Melanocyte of skin (primary cell): ENCODE measurements around the gene EIF5A. TPM values are rescaled to one million over a fixed set of nuclear protein-coding genes. Genes with fewer than 3 reads are reported as not detected.

ENCODE experiments used
- small RNA-seq, 2 donors: library from RNA; depleted of rRNA; stranded (forward); fragments of <200 nt; gene quantifications; one replicate each; pipeline ENCODE3, GENCODE V24; 2012
- total RNA-seq, 2 donors: library from RNA; depleted of rRNA; stranded (reverse); fragments of >200 nt; gene quantifications; 2 replicates each; pipeline ENCODE4 v1.2.3, GENCODE V29; 2012

The EIF5A gene
- total RNA-seq, result 100 to 1,000 TPM; 830 to 988 TPM

DNA sequence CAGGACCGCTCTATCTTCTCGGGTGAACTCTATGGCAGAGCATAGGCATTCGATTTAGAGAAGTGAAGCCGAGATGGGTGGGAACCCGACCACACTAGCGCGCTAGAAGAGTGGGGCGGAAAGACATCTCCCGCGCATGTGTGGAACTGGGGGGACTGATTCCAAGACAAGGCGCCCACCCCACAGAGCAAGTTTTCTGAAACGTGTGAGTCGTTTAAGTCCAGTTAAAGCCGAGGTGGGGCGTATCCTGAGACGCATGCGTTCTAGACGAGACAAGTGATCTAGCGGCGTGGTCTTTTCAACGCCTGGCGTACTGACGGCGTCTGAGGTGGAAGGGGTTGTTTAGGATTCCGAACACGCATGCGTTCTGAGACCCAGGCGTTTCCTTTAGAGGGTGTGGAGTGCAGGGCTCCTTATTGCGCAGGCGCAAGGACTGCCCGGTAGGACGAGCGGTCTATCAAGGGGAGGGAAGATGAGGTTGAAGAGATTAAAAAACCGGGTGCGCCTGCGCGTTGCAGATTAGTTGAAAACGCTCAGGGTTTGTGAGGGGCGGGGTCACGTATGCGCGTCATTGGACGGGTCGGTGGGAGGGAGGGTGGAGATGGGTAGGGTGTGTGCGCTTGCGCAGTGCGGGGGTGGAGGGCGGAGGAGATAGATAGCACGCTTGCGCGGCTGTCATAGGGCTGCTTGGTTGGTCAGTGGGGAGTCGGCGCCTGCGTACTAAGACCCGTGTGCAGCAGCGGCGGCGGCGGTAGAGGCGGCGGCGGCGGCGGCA, at the start of gene EIF5A:
TSS of gene EIF5A (plus strand) at position 718 of the 775 bp plus-strand sequence. CDS start 2,008 bp downstream, outside the sequence.

DNA sequence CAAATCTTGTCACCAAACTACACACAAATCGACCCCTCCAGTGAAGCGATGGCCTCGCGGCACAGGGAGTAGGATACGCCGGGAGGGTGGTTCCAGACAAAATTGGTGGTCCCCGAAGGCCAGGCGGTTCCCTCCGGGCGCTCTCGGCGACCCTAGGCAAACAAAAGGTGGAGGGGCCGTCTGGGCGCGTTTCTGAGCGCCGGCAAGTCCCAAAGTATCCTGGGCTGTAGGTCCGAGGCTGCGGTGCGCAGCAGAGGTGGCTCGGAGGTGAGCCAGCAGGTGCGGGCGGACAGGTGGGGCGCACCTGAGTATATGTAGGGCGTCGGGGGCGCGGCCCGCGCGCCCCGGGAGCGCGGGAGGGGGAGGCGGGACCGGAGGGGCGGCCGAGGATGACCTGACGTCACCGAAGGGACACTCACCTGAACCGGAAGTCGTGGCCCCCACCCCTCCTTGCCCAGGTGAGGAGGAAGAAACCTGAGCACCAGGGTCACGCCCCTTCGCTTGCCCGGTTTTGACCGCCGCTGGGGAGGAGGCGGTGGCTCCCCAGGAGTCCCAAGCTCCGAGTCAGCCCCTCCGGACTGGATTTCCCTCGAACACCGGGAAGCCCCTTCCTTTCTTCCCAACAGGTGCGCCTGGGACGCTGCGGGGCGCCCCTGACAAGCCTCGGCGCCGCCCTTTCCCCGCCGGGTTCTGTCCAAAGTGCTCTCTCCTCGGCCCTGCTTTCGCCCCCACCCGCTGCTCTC, 45.1 kb upstream of the EIF5A start, which contains the start of gene CLDN7:
TSS of gene CLDN7 (minus strand) at position 287 of the 743 bp plus-strand sequence. CDS start 435 bp downstream, outside the sequence.

DNA sequence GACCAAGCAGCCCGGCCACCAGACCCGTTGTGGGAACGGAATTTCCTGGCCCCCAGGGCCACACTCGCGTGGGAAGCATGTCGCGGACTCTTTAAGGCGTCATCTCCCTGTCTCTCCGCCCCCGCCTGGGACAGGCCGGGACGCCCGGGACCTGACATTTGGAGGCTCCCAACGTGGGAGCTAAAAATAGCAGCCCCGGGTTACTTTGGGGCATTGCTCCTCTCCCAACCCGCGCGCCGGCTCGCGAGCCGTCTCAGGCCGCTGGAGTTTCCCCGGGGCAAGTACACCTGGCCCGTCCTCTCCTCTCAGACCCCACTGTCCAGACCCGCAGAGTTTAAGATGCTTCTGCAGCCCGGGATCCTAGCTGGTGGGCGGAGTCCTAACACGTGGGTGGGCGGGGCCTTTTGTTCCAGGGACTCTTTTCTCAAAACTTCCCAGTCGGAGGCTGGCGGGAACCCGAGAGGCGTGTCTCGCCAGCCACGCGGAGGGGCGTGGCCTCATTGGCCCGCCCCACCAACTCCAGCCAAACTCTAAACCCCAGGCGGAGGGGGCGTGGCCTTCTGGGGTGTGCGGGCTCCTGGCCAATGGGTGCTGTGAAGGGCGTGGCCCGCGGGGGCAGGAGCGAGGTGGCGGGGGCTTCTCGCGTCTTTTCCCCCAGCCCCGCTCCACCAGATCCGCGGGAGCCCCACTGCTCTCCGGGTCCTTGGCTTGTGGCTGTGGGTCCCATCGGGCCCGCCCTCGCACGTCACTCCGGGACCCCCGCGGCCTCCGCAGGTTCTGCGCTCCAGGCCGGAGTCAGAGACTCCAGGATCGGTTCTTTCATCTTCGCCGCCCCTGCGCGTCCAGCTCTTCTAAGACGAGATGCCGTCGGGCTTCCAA, 26.1 kb upstream of the EIF5A start, which contains the start of gene SLC2A4:
TSS of gene SLC2A4 (plus strand) at position 645 of the 879 bp plus-strand sequence. CDS start at position 862, 217 bp downstream.

DNA sequence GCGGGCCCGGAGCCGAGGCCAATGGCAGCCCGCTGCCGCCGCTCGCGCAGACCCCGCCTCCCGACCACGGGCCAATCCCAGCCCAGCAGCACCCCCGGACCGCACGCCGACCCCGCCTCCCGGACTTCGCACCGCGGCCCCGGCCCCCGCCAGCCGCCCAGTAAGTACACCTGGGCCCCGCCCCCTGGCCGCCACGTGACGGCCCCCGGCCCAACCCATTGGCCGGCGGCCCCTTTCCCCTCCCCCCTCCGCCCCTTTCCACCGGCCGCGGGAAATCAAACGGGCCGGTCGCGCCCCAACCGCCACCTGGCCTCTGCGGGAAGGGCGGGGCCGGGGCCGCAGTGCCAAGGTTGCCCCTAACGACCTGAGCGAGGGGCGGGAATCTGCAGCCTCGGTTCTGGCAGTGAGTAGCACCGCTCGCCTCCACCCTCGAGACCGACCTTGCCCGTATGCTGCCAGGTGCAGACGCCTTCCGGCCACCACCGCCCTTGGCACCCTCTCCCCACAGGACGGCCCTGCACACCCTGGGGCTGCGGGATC, 12.7 kb upstream of the EIF5A start, which contains the start of gene YBX2:
TSS of gene YBX2 (minus strand) at position 26 of the 540 bp plus-strand sequence. CDS start 139 bp downstream, outside the sequence.

DNA sequence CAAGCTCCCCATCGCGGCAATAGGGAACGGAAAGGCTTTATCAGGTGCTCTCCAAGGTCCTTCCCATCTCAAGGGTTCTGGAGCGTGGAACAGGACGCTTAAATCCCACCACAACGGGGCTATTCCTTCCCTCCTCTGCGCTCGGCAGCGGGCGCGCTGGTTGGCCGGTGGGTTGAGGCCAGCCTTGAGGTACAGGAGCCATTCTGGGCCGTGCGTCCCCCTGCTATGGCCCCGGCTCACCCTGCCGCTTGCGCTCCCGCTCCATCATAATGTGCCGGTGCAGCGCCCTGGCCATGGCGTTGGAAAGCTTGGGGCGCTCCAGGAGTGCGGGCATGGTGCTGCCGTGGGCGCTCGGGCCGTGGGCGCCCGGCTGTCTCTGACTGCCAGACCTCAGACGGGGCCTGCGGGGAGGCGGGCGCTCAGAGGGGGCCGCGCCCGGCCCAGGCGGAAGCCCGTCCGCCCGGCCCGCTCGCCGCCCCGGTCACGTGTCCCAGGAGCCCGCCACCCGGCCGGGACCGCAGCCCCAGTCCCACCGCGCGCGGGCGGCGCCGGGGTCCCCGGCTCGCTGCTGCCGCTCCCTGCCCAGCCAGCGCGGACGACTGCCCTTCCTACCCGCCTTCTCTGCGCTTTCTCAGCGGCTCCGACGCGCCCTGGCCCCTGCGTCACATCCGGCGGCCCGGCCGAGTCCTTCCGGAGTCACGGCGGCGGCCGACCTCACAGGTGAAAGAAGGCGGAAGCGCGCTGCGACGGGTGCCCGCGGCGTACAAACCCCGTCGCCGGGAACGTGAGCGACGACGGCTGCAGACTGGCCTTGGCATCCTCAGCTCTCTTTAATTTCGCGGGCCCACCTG, 7.5 kb downstream of the EIF5A start, which contains the start of gene GPS2:
TSS of gene GPS2 (minus strand) at position 642 of the 851 bp plus-strand sequence. CDS start at position 334, 308 bp downstream.

DNA sequence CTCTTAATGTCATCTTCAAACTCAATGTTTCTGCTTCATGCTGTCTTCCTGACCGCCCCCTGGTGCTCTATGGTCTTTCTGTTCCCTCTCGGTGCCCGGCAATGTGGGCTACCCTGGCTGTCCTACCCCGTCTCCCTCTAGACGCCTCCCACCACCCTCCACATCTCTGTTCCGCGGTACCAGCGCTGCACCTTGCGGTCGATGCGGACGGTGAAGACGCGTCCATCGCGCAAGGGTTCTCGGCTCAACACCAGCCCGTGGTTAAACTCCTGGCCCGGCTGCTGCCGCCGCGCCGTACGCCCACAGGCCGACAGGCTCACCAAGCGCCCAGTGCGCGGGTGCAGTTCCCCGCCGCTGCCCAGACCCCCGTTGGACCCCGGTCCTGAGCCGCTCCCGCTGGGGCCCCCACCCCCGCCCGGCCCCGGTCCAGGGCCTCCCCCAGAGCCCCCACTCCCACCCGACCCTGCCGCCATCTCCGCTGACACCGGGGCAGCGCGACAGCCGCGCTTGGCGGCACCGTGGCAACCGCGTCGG, 21.5 kb downstream of the EIF5A start, which contains the start of gene NEURL4:
TSS of gene NEURL4 (minus strand) at position 496 of the 534 bp plus-strand sequence. CDS start at position 473, 23 bp downstream.

DNA sequence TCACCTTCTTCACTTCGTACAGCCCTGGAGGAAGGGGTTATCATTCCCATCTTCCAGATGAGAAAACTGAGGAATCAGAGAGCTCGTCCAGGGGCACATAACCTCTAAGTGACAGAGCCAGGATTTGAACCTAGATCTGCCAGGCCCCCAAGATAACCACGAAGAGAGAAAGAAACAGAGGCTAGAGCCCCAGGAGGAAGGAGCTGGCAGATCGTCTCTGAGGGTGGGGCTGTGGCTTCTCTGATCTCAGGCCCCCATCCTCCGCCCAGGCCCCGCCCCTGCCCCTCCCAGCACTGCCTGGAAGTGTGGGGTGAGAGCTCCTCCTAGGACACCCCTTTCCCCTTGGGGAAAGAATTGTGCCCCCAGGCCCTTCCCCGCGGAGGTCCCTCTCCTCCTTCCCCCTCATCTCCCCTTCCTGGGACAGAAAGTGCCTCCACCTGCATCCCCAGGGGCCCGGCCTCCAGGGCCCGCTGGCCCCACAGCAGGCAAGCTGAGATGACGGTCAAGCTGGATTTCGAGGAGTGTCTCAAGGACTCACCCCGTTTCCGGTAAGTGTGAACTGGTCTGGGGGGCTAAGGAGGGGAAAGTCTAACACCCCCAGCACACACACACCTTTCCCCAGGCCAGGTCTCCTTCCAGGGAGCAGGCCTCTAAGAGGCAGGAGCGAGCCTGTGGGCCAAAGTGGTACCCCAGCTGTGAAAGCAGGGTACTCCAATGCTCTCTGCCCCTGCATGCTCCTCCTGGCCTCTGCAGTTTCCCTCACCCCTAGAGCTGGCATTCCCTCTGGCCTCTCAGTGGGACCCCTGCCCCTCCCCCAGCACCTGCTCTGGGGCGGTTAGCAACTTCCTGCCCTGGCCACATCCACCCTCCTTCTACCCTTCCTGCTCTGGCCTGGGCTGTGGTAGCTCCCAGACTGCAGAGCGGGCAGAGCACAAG, 29.1 kb downstream of the EIF5A start, which contains the start of gene ACAP1:
TSS of gene ACAP1 (plus strand) at position 290 of the 936 bp plus-strand sequence. CDS start at position 496, 206 bp downstream.

DNA sequence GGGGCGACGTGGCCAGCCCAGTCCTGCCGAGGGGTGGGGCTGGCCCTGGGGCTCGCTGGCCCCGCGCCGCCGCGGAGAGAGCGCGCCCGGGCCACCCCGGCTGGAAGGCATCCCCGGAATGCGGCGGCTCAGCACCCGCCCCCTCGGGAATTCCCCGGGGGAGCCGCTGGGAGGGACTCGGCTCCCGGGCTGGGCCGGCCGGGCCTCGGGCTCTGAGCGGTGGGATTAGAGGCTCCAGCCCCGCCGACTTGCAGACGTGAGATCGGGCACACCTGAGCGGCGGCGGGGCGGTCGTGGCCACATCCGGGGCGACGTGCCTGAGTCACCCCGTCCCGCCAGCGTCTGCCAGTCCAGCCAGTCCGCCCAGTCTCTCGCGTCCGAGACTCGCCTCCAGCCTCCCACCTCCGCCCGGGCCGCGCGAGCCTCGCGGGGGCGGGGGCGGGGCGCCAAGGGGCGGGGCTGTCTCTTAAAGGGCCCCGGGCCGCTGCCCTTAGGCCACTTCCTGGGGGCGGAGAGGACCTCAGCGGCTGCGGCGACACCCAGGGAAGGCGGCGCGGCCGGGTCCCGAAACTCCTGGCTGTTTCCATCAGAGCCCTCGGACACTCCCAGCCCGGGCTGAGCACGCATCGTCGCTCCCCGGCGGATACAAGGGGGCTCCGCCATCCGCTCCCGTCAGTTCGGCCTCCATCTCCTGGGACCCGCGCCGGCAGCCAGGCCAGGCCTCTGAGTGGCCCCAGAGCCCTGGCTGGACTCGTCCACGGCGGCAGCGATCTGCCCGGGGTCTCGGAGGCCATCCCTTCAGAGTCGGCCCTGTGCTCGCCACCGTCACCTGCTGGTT, 44.5 kb downstream of the EIF5A start, which contains the start of gene KCTD11:
TSS of gene KCTD11 (plus strand) at position 498 of the 838 bp plus-strand sequence.

DNA sequence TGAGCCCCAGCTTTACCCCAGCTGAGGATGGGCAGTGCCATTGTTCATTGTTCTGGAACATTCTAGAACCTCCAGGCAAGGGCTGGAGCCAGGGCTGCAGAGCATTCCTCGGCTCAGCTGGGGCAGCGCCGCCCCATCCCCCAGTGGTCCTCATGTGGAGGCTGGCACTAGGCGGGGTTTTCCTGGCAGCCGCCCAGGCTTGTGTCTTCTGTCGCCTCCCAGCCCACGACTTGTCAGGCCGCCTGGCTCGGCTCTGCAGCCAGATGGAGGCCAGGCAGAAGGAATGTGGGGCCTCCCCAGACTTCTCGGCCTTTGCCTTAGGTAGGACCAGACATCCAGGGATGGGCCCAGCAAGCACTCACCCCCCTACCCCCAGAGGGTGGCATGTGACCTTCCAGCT, 47.6 kb downstream of the EIF5A start, which contains the start of gene TMEM95:
TSS of gene TMEM95 (plus strand) at position 104 of the 400 bp plus-strand sequence. CDS start at position 153, 49 bp downstream.

Small RNA genes lying within 50 kb of the gene (small RNA-seq; reads per million reads assigned to genes)
- gene AC026954.2 (0 reads per million in 2 donors), gene RF00019 (0 reads per million in 2 donors)

Other genes with a start within 250 kb of the EIF5A start
- gene CLEC10A, start 227.4 kb upstream of the EIF5A start, total RNA-seq, result not detected
- gene ASGR2, start 192.8 kb upstream of the EIF5A start, total RNA-seq, result not detected
- under 1 TPM; 0.33 to 0.34 TPM for gene ASGR1, start 128.3 kb upstream of the EIF5A start, total RNA-seq
- 1 to 10 TPM; 6.2 to 9.7 TPM for gene DLG4, start 87.8 kb upstream of the EIF5A start, total RNA-seq
- gene ACADVL, start 87.7 kb upstream of the EIF5A start, total RNA-seq, result 100 to 1,000 TPM in 1 of 2 donors, 10 to 100 TPM in 1; 86.6 to 149 TPM
- gene DVL2, start 73.1 kb upstream of the EIF5A start, total RNA-seq, result 100 to 1,000 TPM in 1 of 2 donors, 10 to 100 TPM in 1; 98.6 to 107 TPM
- gene PHF23, start 68.2 kb upstream of the EIF5A start, total RNA-seq, result 10 to 100 TPM; 65.7 to 80.9 TPM
- 100 to 1,000 TPM; 165 to 225 TPM for gene GABARAP, start 65.2 kb upstream of the EIF5A start, total RNA-seq
- 10 to 100 TPM; 18.6 to 30.3 TPM for gene CTDNEP1, start 55.9 kb upstream of the EIF5A start, total RNA-seq
- 10 to 100 TPM; 33.7 to 47.3 TPM for gene ELP5, start 55.4 kb upstream of the EIF5A start, total RNA-seq
- gene CLDN7, start 45.1 kb upstream of the EIF5A start, total RNA-seq, result under 1 TPM; 0.69 to 1.00 TPM
- under 1 TPM; under 0.01 to 0.34 TPM for gene SLC2A4, start 25.9 kb upstream of the EIF5A start, total RNA-seq
- gene YBX2, start 13.0 kb upstream of the EIF5A start, total RNA-seq, result under 1 TPM in 1 of 2 donors, not detected in 1; 0.67 TPM
- 10 to 100 TPM; 74.7 to 87.2 TPM for gene GPS2, start 7.7 kb downstream of the EIF5A start, total RNA-seq
- gene NEURL4, start 21.7 kb downstream of the EIF5A start, total RNA-seq, result 10 to 100 TPM; 14.8 to 16.7 TPM
- under 1 TPM in 1 of 2 donors, not detected in 1; 0.67 TPM for gene ACAP1, start 28.9 kb downstream of the EIF5A start, total RNA-seq
- 1 to 10 TPM; 1.3 to 3.4 TPM for gene KCTD11, start 44.5 kb downstream of the EIF5A start, total RNA-seq
- gene TMEM95, start 47.5 kb downstream of the EIF5A start, total RNA-seq, result not detected
- under 1 TPM; 0.69 to 1.00 TPM for gene TNK1, start 73.5 kb downstream of the EIF5A start, total RNA-seq
- 10 to 100 TPM in 1 of 2 donors, 1 to 10 TPM in 1; 9.6 to 12.0 TPM for gene PLSCR3, start 86.9 kb downstream of the EIF5A start, total RNA-seq
- 100 to 1,000 TPM in 1 of 2 donors, 10 to 100 TPM in 1; 73.0 to 107 TPM for gene TMEM256, start 96.5 kb downstream of the EIF5A start, total RNA-seq
- gene NLGN2, start 100.2 kb downstream of the EIF5A start, total RNA-seq, result 1 to 10 TPM; 4.0 to 4.1 TPM
- gene SPEM1, start 112.7 kb downstream of the EIF5A start, total RNA-seq, result not detected
- gene SPEM2, start 118.0 kb downstream of the EIF5A start, total RNA-seq, result not detected
- not detected for gene SPEM3, start 121.2 kb downstream of the EIF5A start, total RNA-seq
- 1 to 10 TPM; 7.3 to 7.9 TPM for gene TMEM102, start 127.8 kb downstream of the EIF5A start, total RNA-seq
- under 1 TPM; under 0.01 to 0.33 TPM for gene FGF11, start 131.9 kb downstream of the EIF5A start, total RNA-seq
- 1 to 10 TPM; 5.5 to 5.7 TPM for gene CHRNB1, start 137.4 kb downstream of the EIF5A start, total RNA-seq
- gene ZBTB4, start 172.0 kb downstream of the EIF5A start, total RNA-seq, result 10 to 100 TPM; 16.3 to 23.1 TPM
- gene SLC35G6, start 173.8 kb downstream of the EIF5A start, total RNA-seq, result not detected
- gene POLR2A, start 176.7 kb downstream of the EIF5A start, total RNA-seq, result 10 to 100 TPM; 95.3 to 96.9 TPM
- 10 to 100 TPM; 14.8 to 19.3 TPM for gene TNFSF12, start 241.4 kb downstream of the EIF5A start, total RNA-seq